ENCODE results near the gene INPP5A. TPM values are rescaled to one million over a fixed set of nuclear protein-coding genes. Genes with fewer than 3 reads are reported as not detected.
"Not testable (repeated sequence)": the region's sequence is repeated elsewhere in the genome, so short reads cannot be mapped to it uniquely, and the experiment has no call there.

Gene INPP5A, protein sequence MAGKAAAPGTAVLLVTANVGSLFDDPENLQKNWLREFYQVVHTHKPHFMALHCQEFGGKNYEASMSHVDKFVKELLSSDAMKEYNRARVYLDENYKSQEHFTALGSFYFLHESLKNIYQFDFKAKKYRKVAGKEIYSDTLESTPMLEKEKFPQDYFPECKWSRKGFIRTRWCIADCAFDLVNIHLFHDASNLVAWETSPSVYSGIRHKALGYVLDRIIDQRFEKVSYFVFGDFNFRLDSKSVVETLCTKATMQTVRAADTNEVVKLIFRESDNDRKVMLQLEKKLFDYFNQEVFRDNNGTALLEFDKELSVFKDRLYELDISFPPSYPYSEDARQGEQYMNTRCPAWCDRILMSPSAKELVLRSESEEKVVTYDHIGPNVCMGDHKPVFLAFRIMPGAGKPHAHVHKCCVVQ
- 32.5 TPM for total RNA-seq

DNA sequence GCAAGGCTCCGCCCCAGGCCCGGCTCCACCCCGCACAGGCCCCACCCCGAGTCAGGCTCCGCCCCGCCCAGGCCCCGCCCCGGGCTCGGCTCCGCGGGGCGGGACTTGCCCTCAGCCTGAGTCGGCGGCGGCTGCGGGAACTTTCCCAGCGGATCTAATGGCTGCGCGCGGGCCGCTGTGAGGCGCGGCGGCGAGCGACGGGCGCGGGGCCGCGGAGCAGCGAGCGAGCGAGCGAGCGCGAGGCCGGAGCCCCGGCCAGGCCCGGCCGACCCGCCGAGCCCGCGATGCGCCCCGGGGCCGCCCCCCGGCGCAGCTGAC lies at the start of gene INPP5A:
TSS of gene INPP5A (plus strand) at position 104 of the 318 bp plus-strand sequence. CDS start 310 bp downstream, outside the sequence.
- no peak for DNase-seq

DNA sequence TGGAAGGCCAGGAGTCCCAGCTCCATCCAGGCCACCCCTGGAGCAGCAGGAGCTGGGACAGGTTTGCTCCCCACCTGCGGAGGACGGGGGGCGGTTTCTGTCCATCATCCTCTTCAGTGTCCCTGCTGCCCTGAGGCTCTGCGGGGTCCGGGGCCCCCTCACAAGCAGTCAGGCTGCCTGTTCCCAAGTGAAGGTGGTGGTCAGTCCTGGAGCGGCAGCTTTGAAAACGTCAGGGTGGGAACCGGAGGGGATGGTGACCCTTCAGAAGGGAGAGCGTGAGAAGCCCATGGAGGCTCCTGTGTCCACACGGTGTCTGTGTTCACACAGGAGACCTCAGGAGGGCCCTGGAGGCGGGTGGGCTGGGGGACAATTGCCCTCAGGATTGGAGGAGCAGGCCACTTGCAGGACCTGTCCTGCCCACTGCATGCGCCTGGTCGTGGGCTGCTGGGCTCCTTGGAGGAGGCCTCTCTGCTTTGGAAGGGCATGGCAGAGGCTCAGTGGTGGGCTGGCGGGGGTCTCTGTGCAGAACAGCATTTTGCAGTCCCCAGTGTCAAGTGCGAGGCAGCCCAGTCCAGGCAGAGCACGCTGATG lies 49.3 kb upstream of the INPP5A start:
- no peak for DNase-seq

DNA sequence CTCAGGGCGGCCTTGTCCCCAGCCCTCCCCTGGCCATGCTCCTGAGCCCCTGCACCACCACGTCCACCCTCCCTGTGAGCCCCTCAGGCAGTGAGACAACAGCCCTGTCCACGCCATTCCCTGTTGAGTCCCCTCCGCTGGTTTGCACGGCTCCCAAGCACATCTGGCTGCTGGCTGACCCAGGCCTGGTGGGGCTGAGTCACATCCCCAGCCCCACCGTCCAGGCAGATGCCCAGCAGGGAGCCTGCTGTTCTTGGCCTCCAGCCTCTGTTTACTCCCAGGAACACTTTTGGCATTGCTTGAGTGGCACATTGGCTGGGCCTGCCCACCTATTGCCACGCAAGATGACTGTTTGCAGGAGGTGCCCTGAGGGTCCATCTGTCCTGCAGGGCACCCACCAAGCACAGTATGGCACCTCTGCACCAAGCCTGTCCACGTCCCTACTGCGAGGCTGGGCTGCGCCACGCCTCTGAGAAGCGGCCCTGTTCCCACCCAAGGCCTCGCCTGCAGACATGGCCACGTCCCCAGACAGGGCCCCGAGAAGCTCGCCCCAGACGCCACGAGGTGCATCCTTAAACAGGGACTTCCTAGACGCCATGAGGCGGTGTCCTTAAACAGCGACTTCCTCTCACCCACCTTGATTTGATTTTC lies 48.4 kb upstream of the INPP5A start:
- DNase-seq, result no peak

DNA sequence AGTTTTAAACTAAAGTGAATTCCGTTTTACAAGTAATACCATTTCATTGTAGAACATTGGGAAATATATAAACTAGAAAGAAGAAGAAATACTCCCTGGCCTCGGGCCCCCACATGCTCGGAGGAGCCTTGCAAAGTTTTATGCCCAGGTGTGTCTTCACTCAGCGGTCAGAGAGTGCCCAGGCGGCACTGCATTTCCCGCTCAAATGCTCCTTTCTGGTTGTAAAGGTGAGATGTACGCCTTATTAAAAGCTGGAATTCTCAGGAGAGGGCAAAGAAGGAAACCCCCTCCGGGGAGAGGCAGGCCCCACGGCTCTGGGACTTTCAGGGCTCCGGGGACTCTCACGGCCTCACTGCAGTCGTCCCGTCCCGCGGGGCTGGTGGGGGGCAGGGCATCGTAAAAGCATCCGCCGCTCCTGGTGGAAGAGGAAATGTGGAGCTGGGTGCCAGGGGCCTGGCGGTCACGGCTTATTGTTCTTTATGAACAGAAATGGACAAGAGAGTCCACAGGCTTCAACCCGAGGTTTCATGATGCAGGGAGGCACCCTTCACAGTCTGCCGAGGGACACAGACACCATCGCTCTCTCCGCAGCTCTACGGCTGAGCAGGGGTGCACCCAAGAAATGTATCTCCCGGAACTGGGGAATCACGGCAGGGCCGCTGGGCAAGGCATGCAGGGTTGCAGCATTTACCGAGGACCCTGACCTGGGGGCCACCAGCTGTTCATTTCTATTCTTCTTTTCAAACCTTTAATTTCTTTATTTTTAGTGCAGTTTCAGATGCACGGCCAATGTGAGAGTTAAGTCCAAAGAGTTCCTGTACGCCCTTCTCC lies 47.7 kb upstream of the INPP5A start:
- no peak for DNase-seq

DNA sequence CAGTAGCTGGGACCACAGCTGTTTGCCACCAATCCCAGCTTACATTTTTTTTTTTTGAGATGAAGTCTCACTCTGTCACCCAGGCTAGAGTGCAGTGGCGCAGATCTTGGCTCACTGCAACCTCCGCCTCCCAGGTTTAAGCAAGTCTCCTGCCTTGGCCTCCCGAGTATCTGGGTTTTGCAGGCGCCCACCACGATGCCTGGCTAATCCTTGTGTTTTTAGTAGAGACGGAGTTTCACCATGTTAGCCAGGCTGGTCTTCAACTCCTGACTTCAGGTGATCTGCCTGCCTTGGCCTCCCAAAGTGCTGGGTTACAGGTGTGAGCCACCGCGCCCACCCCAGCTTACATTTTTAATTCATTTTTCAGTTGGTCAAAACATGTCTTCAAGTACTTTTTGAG lies 46.1 kb upstream of the INPP5A start:
- not testable (repeated sequence) for DNase-seq

DNA sequence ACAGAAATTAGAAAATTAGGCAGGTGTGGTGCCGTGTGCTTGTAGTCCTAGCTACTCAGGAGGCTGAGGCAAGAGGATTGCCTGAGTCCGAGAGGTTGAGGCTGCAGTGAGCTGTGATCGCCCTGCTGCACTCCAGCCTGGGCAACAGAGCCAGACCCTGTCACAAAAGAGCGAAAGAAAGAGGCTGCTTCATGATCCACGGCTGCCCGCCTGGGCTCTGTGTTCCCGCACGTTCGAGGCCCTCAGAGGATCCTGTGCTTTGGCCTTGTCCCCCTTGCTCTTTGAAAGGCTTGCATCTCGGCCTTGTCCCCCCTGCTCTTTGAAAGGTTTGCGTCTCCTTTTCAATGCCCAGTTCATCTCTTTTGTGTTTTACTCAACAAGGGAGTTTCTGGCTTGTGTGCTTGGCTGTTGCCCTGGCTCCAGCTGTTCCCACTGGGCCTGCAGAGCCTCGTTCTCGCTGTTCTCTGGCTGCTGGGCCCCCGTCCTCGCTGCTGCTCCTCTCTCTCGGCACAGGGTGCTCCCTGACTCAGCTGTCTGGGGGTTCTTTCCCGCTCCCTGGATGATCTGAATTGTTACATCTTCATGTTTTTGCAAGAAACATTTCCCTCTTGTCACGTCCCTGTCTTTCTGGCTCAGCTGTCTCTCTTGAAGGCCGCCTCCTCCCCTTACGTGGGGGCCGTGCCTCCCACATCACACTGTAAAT lies 45.1 kb upstream of the INPP5A start:
- no peak for DNase-seq

DNA sequence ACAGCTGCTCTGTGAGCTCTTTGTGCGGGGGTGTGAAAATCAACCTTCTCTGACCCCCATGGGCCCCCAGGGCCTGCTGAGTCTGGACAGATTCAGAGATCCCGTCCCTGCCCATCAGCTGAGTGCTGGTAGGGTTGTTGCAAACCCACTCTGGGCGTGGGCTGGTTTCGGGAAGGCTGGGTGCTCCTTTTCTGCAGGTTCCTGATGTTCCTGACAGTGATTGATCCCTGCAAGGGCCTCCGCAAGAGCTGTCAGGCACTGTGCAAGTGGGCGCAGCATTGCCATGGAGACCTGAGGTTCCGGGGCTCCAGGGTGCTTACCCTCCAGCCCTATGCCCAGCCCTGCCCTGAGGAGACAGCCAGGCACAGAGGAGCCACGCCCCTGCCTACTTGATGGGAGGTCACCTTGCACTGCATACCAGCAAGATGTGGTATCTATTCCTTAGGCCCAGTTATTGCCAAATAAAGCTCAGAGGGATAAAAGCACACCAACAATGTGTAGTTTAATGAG lies 44.3 kb upstream of the INPP5A start:
- DNase-seq, result no peak

DNA sequence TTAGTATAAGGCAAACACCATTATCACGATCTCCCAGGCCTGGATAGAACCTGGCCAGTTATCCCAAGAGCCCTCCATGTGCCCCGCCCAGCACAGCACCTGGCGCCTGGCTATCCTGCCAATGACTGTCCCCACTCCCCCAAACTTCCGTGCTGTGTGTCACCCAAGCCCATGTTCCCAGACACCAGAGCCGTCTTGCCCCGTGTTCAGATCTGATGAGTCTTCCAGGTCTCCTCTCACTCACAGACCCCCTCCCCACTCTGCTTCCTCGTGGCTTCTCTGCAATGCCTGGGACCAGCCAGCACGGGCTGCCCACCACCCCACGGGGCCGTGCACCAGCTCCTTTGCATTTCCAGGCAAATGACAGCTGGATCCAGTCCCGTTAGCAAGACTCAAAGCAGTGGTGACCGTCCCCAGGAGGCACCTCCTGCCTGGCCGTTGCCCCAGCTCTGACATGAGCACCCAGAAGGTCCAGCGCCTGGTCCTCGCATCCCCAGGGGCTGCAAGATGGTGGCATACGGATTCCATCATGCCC lies 43.8 kb upstream of the INPP5A start:
- DNase-seq, result no peak

DNA sequence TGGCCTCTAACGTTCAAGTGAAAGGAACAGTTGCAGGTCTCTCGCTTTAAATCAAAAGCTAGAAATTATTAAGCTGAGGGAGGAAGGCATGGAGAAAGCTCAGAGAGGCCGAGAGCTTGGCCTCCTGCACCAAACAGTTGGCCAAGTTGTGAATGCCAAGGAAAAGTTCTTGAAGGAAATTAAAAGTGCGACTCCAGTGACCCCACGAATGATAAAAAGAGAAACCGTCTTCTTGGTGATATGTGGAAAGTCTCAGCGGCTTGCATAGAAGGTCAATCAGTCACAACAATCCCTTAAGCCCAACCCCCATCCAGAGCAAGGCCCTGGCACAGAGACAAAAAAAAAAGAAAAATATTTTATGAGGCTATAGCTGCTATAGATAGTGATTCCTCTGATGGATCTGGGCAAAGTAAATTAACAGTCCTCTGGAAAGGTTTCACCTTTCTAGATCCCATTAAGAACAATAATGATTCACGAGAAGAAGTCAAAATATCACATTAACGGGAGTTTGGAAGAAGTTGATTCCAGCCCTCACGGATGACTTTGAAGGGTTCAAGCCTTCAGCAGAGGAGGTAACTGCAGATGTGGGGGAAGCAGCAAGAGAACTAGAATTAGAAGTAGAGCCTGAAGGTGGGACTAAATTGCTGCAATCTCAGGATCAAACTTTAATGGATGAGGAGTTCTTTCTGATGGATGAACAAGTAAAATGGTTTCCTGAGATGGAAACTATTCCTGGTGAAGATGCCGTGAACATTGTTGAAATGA lies 42.5 kb upstream of the INPP5A start:
- no peak for DNase-seq

DNA sequence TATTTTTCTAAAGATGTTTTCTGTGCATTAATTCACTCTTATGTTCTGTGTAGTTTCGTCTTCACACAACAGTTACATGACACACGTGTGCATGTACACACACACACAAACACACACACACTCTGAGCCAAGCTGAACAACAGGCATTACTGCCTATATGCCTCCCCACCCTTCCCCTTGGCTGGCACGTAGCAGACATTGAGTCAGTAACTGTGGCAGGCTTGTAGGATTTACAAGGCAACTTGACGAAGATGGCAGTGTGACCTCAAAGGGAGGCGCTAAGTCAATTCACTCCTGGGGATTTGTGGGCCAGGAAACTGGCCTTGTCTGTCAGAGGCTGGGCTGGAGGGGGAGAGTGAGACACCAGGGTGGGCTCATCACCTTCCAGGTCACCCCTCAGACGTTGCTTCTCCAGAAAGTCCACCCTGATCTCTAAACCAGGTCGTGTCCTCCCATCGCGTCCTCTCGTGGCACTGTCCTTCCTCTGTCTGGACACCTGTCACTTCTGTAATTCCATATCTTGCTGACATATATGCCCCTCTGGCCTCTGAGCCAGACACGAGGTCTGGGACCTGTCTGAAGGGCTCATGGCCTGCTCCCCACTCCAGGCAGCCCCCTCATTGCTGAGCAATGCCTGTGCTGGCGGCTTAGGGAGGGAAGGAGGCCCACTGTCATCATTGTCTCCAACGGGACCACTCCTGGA lies 41.1 kb upstream of the INPP5A start:
- no peak for DNase-seq

DNA sequence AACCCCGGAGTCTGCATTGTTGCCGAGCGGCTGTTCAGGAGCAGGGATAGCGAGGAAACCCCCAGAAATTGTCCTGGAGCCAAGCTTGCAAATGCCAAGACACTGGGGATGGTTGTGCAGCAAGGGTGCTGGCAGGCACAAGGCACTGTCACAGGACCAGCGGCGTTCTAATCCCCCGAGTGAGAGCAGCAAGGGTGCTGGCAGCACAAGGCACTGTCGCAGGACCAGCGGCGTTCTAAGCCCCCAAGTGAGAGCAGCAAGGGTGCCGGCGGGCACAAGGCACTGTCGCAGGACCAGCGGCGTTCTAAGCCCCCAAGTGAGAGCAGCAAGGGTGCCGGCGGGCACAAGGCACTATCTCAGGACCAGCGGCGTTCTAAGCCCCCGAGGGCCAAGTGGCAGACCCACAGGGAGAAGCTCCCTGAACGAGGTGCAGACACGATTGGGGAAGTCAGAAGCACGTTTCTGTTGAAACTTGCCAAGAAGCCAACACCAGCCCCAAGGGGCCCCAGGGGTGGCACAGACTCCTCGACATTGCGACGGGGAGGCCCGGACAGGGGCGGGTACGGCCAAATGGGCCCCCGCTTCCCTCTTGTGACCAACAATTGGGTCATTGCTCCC lies 40.4 kb upstream of the INPP5A start:
- DNase-seq, result no peak

DNA sequence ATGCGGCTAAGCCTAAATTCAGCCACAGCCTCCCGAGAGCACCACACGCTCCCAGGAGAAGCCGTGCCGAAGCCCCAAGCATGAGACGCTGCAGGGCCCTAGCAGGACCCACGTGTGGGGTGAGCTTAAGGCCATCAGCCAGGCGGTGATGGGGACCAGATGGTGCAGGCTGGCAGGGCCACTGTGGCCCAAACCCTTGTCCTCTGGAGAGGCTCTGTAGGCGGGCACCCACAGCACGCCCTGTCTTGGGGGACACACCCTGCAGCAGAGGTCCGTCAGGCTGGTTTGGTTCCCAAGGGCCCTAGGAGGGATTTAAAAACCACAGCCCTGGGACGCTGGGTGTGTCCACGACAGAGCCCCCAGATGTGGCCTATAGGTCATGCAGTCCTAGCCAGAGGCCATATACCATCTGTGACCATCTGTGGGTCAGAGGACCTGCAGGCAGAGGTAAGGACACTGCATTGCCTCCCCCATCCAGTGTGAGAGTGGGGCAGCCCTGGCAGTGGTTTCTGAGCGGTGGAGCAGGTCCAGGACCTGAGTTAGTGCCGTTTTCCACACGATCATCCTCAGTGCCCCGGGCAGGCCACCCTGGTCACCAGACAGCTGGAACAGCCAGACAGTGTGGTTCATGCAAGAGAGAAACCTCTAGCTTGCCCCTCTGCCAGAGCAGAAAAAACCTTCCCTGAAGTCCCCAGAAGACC lies 39.6 kb upstream of the INPP5A start:
- DNase-seq, result no peak

DNA sequence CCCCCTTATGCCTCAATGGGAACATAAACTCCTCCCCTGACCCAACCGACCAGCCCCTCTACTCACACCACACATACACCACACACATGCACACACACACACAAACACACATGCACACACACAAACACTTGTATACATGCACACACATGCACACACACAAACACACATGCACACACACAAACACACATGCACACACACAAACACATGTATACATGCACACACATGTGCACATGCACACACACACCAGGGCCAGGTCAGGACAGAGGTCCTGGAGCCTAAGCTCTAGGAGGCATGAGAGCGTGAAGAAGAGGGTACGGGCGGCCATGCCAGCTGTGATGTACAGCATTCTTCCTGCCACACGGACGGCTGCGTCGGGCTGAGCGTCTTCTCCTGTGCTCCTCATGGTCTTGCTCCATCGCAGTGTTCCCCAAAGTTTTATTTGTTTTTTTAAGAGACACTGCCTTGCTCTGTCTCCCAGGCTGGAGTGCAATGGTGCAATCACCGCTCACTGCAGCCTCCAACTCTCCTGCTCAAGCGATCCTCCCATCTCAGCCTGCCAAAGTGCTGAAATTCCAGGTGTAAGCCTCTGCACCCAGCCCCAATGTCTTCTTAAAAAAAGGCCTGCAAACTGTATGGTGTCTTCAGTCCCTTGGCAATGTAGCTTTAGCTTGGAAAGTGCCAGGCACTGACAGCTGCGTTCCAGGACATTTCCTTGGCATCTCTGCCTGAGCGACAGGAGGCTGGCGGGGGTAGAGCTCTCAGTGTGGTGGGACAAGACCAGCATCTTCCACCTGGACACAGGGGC lies 38.8 kb upstream of the INPP5A start:
- no peak for DNase-seq

DNA sequence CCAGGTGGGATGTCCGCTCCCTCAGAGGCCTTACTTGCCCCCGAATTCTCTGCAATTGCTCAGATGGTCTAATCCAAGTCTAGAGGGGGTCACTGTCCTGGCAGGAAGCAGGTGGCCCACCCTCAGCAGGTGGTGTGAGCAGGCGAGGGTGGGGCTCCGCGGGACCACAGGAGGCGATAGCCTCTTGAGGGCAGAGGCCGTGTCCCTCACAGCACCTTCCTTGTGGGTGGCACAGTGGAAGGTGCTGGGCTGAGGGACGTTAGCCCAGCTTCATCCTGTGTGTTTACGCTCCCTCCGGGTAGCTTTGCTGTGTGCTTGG lies 38.3 kb upstream of the INPP5A start:
- no peak for DNase-seq

DNA sequence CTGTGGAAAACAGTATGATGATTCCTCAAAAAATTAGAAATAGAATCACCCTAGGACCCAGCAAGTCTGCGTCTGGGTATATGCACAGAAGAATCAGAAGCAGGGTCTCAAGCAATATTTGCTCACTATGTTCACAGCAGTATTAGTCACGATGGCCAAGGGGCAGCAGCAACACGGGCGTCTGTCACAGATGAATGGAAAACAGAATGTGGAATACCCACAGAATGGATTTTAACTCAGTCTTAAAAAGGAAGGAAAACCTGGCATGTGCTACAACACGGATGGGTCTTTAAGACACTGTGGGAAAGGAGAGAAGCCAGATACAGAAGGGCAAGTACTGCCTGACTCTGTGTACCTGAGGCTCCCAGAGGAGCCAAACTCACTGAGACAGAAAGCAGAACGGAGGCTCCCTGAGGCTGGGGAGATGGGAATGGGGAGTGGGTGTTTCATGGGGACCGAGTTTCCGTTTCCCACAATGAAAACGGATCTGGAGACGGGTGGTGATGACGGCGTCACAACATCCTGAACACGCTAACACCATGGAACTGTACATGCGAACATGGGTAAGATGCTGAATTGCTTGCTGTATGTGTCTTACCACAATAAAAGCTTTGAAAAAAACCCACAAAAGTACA lies 36.7 kb upstream of the INPP5A start:
- DNase-seq, result no peak

DNA sequence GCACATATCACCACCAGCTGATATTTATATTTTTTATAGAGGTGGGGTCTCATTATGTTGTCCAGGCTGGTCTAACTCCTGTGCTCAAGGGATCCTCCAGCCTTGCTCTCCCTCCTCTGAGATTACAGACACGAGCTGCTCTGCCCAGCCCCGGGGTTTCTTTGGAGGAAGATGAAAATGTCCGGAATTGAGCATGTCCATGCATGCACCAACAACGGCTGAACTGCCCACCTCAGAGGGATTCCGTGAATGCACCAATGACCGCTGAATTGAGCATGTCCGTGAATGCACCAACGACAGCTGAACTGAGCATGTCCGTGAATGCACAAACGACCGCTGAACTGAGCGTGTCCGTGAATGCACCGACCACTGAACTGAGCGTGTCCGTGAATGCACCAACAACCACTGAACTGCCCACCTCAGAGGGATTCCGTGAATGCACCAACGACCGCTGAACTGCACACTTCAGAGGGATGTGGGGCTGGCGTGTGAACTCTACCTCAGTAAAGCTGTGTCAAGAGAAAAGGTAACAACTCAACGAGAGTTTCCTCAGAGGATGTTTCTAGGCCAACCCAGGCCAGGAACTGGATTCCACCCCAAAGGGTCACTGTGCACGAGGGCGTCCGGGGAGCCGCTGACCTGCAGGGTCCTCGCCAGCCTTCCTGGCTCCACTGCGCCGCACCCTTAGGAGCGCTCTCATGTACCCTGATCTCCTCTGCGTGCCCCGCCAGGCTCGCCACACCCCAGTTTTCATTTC lies 34.9 kb upstream of the INPP5A start:
- DNase-seq, result no peak

All from skin of body (tissue), 2 donors.